Prostate gland (tissue), 2 donors: ENCODE data around the gene PCSK6. TPM values are rescaled to one million over a fixed set of nuclear protein-coding genes. Genes with fewer than 3 reads are reported as not detected.

ENCODE experiments used
- DNase-seq: peaks from one replicate; pipeline ENCODE4 v3.0.0-alpha.2; 2019; ENCODE audit warnings: low spot score
- H3K27ac ChIP-seq, 2 donors: fragments of 200-600 bp; sonication (generic); 2 replicates each; pipeline ENCODE4 v1.5.1; 2017 to 2019
- H3K27me3 ChIP-seq: fragments of 200-600 bp; sonication (generic); replicated peaks from 2 replicates; pipeline ENCODE4 v1.5.1; 2019; ENCODE audit not compliant: insufficient read depth
- H3K36me3 ChIP-seq, 2 donors: fragments of 200-600 bp; sonication (generic); 1 replicate in 1 of 2; 2 replicates in 1 of 2; pipeline versions ENCODE4 v1.5.1 to v1.8.1; 2017 to 2019
- H3K4me1 ChIP-seq: fragments of 200-600 bp; sonication (generic); replicated peaks from 2 replicates; pipeline ENCODE4 v1.5.1; 2019
- H3K4me3 ChIP-seq, 2 donors: fragments of 200-600 bp; sonication (generic); 2 replicates each; pipeline ENCODE4 v1.5.1; 2017 to 2019
- H3K9me3 ChIP-seq: fragments of 200-600 bp; sonication (generic); 2 replicates; pipeline ENCODE4 v1.5.1; 2017
- POLR2A ChIP-seq: fragments of 450-650 bp; IDR thresholded peaks from one replicate; pipeline ENCODE4 v1.6.1; 2016; ENCODE audit warnings: antibody characterized with exemption, mild to moderate bottlenecking
- POLR2AphosphoS5 ChIP-seq: sonication (generic); formaldehyde crosslinking; IDR thresholded peaks from one replicate; pipeline ENCODE4 v1.6.1; 2017; ENCODE audit warnings: antibody characterized with exemption
- WGBS: methylation state at CpG from one replicate; pipeline ENCODE4 v1.1.5; 2018; 5-methylcytosine and 5-hydroxymethylcytosine counted together
- intact Hi-C: fragments of 100-400 bp; cut with DNase I; formaldehyde crosslinking; loops from one replicate; pipeline ENCODE4 v1.14.2; 2022
- total RNA-seq, 2 donors: library from RNA; depleted of rRNA; stranded (reverse); fragments of >200 nt; gene quantifications; one replicate each; pipeline ENCODE4 v1.1.0, GENCODE V29; 2016
- TF ChIP-seq, protein P1 (sequence below), 4 experiments: fragments of 200-600 bp in 2 of 4; fragments of 450-650 bp in 2 of 4; sonication (generic) in 2 of 4; IDR thresholded peaks; 1 replicate in 3 of 4; 2 replicates in 1 of 4; pipeline ENCODE4 v1.5.1; 2016 to 2019; ENCODE audit warnings: antibody characterized with exemption in 4 of 4, mild to moderate bottlenecking in 2 of 4, moderate library complexity in 2 of 4

Gene PCSK6
- total RNA-seq, 2 donors from 2014 or later: 4.4 to 84.1 TPM

DNA sequence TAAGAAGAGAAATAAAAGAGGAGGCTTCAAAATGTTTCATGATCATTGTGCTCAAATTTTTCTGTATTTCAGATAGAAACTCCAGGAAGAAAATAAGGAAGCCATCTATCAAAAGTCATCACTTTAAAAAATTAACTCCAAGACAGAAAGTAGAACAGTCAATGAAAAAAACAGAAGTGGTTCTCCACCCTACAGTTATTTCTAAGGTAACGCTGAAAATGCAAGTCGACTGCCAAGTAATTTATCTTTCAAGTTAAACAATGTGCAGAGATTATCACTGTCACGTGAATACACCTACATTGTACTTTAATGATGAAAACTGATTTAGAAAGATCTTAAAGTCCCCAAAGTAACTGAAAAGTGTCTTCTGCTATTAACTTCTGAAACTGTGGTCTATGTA lies 115.9 kb downstream of the PCSK6 start:
- no peaks in the 10 kb centered on the region for H3K27me3 ChIP-seq
- H3K36me3 ChIP-seq: no peaks in the 10 kb centered on the region
- no peak overlapping the region for H3K27ac ChIP-seq
- no peak overlapping the region for H3K4me3 ChIP-seq
- TF ChIP-seq, protein P1, sequence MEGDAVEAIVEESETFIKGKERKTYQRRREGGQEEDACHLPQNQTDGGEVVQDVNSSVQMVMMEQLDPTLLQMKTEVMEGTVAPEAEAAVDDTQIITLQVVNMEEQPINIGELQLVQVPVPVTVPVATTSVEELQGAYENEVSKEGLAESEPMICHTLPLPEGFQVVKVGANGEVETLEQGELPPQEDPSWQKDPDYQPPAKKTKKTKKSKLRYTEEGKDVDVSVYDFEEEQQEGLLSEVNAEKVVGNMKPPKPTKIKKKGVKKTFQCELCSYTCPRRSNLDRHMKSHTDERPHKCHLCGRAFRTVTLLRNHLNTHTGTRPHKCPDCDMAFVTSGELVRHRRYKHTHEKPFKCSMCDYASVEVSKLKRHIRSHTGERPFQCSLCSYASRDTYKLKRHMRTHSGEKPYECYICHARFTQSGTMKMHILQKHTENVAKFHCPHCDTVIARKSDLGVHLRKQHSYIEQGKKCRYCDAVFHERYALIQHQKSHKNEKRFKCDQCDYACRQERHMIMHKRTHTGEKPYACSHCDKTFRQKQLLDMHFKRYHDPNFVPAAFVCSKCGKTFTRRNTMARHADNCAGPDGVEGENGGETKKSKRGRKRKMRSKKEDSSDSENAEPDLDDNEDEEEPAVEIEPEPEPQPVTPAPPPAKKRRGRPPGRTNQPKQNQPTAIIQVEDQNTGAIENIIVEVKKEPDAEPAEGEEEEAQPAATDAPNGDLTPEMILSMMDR (IDR thresholded peaks at IDR 0.05): no peak
- no peak for TF ChIP-seq POLR2AphosphoS5
- no peak for TF ChIP-seq POLR2A
- intact Hi-C loops: no loop called here
- H3K9me3 ChIP-seq: no peaks in the 10 kb centered on the region
- DNase-seq: no peak
- no peaks in the 10 kb centered on the region for H3K4me1 ChIP-seq
- 15% methylated on average over 3 of the region's 3 CpGs for WGBS

DNA sequence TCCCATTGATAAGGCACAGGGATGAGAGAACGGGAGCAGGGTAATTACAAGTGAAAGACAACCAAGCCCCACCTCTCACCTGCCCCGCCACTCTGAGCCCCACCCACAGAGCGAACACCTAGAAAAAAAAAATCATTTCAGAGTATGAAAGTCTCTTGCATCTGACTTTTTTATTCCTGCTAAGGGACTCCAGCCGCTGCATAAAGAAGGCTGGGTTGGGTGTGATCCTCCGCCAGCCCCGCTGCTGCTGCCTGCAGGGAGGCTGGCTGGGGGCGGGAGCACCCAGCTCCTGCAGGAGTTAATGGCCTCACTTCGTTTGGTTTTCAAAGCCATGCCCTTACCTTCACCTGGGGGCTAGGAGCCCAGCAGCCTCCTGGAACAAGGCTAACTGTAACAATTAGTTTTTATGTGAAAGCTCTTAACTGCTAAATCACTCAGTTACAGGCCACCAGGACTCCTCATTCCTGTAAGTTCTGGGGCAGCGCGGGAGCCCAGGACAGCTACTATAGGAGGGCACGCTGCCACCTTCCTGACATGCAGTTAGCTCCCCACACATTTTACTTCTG lies 116.5 kb downstream of the PCSK6 start:
- Histone ChIP-seq H3K4me3 (no peak overlapping the region), H3K36me3 (no peaks in the 10 kb centered on the region)
- 30% methylated on average over 11 of the region's 11 CpGs for WGBS

DNA sequence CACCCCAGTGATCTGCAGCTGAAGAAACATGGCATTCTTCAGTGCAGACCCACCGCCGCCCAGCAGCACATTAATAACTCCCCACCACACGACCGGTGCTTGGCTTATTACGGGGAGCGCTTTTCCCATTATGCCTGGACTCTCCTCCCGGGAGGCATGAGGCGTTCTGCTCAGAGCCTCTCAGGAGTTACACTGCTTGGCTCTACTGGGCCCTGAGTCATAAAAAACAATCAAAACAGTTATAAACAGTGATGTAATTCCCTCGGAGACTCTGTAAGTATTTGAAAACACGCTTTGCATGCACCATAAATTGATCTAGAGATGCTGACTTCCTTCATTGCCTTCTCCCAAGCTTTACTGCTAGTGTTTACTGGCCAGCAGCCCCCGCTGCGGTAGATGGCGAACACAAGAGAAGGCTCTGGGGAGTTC lies 117.3 kb downstream of the PCSK6 start:
- no peaks in the 10 kb centered on the region for H3K36me3 ChIP-seq
- H3K27ac ChIP-seq: no peak overlapping the region
- DNase-seq: no peak
- intact Hi-C loops: no loop called here
- no peaks in the 10 kb centered on the region for H3K27me3 ChIP-seq
- 59% methylated on average over 13 of the region's 13 CpGs for WGBS
- H3K9me3 ChIP-seq: no peaks in the 10 kb centered on the region
- H3K4me1 ChIP-seq: no peaks in the 10 kb centered on the region
- H3K4me3 ChIP-seq: no peak overlapping the region
- TF ChIP-seq, protein P1 (IDR thresholded peaks at IDR 0.05): no peak
- TF ChIP-seq POLR2A: no peak
- TF ChIP-seq POLR2AphosphoS5: no peak

More for the DNA sequence above, 116.5 kb downstream of the PCSK6 start:
- no peak overlapping the region for H3K27ac ChIP-seq
- no peak for TF ChIP-seq POLR2AphosphoS5
- TF ChIP-seq POLR2A: no peak
- TF ChIP-seq, protein P1 (IDR thresholded peaks at IDR 0.05): no peak
- intact Hi-C loops: no loop called here
- H3K9me3 ChIP-seq: no peaks in the 10 kb centered on the region
- DNase-seq: no peak
- H3K27me3 ChIP-seq: no peaks in the 10 kb centered on the region
- no peaks in the 10 kb centered on the region for H3K4me1 ChIP-seq

DNA sequence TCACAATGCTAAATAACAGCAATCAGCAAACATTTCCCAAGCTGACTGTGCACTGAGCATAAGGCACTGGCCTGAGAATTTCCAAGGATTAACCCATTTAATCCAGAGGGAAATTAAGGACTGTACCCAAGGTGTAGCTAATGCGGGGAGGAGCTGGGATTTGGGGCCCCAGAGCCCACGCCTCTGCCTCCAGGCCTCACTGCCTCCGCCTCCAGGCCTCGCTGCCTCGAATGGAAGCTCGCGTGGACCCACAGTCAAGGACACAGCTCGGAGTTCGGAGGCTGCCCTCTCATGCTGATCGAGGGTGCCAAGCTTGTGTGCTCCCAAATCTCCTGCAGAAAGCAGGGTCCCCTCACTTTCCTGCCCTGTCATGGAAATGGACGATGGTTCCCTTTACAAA lies 118.0 kb downstream of the PCSK6 start:
- H3K36me3 ChIP-seq: no peaks in the 10 kb centered on the region
- TF ChIP-seq POLR2AphosphoS5: no peak
- H3K9me3 ChIP-seq: no peaks in the 10 kb centered on the region
- intact Hi-C loops: no loop called here
- DNase-seq: no peak
- no peak overlapping the region for H3K27ac ChIP-seq
- H3K27me3 ChIP-seq: no peaks in the 10 kb centered on the region
- H3K4me1 ChIP-seq: no peaks in the 10 kb centered on the region
- 92% methylated on average over 11 of the region's 11 CpGs for WGBS
- no peak overlapping the region for H3K4me3 ChIP-seq

DNA sequence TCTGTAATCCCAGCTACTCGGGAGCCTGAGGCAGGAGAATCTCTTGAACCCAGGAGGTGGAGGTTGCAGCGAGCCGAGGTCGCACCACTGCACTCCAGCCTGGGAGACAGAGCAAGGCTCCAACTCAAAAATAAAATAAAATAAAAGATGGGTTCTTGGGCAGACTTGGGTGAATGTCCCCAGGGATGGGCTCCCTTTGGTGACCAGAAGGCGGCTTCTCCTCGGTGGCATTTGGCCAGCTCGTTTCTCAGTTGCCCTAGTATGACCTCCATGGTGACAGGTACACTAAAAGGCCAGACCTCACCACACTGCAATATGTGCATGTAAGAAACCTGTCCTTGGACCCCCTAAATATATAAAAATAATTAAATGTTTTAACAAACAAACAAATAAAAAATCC lies 118.4 kb downstream of the PCSK6 start:
- DNase-seq: no peak
- 91% methylated on average over 7 of the region's 7 CpGs for WGBS
- Histone ChIP-seq H3K27ac (no peak overlapping the region), H3K27me3 (no peaks in the 10 kb centered on the region), H3K4me3 (no peak overlapping the region), H3K36me3 (no peaks in the 10 kb centered on the region), H3K9me3 (no peaks in the 10 kb centered on the region), H3K4me1 (no peaks in the 10 kb centered on the region)
- TF ChIP-seq, protein P1 (IDR thresholded peaks at IDR 0.05): no peak
- intact Hi-C loops: no loop called here
